Stimulated activated naive CD8-positive, alpha-beta T cell treated with anti-CD3 and anti-CD28 coated beads, Interleukin-15, Interleukin-2, amounts not matched to agents 100 U/mL and 50 U/mL, for 24 hours (primary cell): ENCODE results near the gene MYBPC1.
"Not testable (repeated sequence)": the region's sequence is repeated elsewhere in the genome, so short reads cannot be mapped to it uniquely, and the experiment has no call there.

Experiments used
- ATAC-seq: fragments of 150-1000 bp; cut with Tn5 transposase; one replicate; pipeline ENCODE4 v1.10.0; 2021
- DNase-seq: peaks from one replicate; pipeline ENCODE4 v3.0.0; 2021

Gene MYBPC1

GRCh38 chr12:101734482-101734881 lies 139.7 kb downstream of the MYBPC1 start:
- DNase-seq, ATAC-seq: not testable (repeated sequence)
